HG02981 (cell line): Measurements from ENCODE around the gene CDH13.

Source experiments
- ATAC-seq: cut with Tn5 transposase; IDR thresholded peaks from one replicate; pipeline ENCODE4 v1.9.1; 2021; ENCODE audit warnings: mild to moderate bottlenecking, moderate library complexity; ENCODE audit not compliant: unreplicated experiment

The CDH13 gene

DNA sequence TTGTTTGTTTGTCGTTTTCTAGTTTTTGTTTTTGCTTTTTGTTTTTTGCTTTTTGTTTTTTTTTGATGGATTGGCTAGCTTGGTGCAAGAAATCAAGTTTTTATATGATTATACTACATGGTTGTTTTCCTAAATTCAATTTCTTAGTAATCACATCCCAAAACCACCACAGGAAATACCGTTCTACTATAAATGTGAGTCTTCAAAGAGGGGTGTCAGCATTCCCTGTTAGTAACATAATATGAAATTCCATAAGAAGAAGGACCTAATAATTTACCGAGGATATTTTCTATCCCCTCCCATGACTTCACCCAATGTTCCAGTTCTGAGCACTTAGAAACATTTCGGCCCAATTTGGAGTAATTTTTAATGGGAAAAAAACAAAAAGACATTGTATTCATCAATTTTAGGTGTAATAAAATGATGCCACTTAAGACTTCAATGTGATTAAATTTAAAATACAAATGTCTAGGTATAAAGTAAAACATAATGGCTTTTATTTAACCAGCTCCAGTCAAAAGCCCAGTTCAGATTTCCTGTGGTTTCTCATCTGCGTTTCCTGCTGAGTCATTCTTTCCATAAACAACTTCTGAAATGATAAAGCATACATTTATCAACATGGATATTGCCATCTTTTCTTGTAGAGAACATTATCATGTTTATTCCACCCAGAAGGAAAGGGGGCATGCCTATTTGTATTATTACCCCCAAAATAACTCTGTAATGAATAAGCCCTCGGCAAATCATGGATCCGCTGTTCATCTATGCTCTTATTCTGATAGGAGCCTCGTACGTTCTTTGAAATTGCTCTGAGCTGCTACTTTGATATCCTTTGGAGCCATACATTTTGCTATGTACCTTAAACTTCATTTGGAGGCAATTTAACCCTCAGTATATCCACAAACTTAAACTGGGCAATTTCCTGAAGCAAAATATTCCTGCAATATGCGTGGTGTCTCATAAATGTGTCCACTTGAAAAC, 1209.1 kb downstream of the CDH13 start:
- no peak for ATAC-seq

DNA sequence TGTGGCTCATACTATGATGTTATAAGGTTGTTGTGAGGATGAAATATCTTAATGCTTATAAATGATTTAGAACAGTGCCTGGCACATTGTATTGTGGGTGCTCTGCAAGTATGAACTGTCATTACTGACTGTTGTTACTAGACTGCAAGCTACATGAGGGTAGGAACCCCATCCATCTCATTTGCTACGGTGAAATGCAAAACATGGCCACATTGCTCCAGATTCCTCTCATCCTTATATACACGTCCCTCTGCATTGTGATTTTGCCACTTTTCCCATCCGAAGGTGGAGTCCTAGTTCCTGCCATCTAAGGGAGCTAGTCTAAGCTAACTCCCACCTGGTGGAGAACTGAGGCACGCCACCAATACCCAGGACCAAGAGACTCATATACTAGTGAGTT, 1210.8 kb downstream of the CDH13 start:
- no peak for ATAC-seq

DNA sequence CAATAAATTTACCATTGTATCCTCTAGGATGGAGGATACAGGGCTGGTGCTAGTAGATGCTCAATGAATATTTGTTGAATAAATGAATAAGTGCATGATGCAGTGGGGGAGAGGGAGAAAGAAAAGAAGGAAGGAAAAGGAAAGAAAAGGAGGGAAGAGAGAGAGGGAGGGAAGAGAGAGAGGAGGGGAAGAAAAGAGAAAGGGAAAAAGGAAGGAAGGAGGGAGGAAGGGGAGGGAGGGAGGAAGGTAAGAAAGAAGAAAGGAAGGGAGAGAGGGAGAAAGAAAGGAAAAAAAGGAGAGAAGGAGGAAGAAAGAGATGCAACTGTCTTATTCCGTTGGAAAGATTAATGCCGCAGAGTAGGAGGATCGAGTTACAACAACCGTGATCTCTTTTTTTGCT, 1211.4 kb downstream of the CDH13 start:
- ATAC-seq = no peak

DNA sequence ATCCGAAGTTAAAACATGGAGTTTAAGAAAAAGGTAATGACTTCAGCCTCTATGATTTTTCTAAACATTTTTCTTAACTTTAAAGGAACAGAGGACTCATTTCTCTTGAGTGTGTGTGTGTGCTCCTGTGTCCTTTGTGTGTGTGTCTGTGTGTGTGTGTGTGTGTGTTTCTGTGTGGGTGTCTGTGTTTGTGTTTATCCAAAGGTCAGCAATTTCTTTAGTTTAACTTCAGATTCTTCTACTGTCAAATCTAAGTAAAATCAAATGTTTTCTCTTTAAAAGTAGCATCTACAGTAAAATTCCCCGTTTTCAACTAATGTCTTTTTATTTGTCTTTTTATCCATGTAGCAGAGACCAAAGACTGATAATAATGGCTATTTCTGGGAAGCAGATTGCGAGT, 1212.8 kb downstream of the CDH13 start:
- no peak for ATAC-seq

DNA sequence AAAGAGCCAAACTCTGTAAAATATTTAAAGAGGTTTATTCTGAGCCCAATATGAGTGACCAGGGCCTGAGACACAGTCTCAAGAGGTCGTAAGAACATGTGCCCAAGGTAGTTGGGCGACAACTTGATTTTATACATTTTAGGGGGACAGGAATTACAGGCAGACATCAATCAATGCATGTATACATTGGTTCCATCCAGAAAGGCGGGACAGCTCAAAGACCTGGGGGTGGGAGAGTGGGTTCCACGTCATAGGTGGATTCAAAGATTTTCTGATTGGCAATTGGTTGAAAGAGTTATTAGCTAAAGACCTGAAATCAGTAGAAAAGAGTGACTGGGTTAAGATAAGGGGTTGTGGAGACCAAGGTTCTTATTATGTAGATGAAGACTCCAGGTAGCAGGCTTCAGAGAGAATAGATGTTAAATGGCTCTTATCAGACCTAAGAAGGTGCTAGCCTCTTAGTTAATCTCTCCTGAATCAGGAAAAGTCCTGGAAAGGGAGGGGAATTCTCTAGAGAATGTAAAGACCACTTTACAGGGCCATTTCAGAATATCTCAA, 1213.4 kb downstream of the CDH13 start:
- ATAC-seq = no peak

DNA sequence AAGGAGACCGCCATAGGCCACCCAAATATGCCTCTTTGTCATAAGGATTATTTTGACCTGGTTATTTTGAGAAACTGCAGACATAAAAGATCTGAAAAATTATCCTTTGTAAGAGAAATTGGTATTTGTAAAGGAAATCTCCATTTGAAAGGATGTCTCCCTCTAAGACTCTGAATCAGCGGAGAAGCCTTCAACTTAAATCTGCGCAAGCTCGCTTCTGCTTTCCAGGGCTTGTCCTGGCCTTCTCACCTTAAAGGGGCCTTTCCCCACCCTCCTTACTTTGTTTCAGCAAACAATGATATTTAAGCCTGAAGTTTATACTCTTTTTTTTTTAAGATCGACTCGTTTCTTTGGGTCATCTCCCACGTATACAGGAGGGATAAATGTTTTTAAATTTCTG, 1215.5 kb downstream of the CDH13 start:
- no peak for ATAC-seq

DNA sequence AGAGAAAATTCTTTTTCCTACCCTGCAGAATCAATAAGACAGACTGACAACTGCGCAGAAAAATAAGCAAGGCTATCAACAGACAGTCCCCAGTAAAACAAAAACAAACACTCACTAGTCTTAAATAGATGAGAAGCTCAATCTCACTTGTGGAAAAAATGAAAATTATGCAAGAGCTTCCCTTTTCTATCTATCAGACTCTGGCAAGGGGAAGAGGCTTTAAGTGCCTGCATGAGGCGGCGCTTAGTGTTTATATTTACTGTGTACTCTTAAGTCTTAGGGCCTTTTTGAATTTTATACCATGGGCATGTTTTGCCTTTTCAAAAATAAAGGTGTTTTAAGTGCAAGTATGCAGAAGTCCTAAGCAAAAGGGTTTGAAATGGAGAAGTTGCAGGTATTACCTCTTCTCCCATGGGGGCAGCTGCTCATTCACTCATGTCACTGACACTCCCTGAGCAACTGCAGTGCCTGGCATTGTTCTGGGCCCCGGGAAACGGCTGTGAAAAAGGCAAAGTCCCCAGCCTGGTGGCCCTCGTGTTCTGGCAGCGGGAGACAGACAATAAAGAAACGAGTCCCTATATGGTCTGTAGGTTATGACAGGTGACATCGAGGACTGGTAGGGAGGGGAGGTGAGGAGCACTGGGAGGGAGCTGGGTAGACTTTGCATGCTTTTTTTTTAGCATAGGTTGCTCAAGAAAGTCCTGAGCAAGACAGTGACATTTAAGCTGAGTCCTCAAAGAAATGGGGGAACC, 1216.2 kb downstream of the CDH13 start:
- ATAC-seq = no peak

DNA sequence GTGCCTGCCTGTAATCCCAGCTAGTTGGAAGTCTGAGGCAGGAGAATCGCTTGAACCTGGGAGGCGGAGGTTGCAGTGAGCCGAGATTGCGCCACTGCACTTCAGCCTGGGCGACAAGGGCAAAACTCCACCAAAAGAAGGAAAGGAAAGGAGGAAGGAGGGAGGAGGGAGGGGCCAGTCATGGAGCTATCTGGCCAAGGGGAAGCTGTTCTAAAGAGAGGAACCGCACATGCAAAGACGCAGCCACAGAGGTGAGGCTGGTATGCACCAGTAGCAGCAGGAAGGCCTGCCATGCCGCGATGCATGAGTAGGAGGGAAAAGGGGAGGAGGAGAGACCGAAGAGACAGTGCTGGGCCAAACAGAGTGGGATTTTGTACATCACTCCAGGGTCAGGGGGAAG, 1216.9 kb downstream of the CDH13 start:
- no peak for ATAC-seq

DNA sequence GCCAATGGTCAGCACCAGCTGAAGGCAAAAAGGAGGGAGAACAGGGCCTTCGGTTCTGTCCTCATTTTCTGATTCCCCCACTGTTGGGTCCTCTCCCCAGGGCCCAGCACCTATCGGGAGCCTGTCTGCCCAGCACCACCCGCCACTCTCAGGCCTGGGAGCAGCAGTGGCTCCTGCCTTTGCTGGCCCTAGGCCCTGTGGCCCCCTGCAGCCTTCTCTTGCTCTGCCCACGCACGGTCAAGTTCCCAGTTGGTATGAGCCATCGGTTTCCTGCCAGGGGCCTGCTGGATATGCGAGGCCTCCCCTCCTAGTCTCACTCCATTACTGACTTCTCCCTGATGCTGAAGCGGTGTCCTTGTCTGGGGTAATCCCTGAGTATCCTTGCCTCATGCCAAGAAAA, 1218.5 kb downstream of the CDH13 start:
- ATAC-seq = no peak

DNA sequence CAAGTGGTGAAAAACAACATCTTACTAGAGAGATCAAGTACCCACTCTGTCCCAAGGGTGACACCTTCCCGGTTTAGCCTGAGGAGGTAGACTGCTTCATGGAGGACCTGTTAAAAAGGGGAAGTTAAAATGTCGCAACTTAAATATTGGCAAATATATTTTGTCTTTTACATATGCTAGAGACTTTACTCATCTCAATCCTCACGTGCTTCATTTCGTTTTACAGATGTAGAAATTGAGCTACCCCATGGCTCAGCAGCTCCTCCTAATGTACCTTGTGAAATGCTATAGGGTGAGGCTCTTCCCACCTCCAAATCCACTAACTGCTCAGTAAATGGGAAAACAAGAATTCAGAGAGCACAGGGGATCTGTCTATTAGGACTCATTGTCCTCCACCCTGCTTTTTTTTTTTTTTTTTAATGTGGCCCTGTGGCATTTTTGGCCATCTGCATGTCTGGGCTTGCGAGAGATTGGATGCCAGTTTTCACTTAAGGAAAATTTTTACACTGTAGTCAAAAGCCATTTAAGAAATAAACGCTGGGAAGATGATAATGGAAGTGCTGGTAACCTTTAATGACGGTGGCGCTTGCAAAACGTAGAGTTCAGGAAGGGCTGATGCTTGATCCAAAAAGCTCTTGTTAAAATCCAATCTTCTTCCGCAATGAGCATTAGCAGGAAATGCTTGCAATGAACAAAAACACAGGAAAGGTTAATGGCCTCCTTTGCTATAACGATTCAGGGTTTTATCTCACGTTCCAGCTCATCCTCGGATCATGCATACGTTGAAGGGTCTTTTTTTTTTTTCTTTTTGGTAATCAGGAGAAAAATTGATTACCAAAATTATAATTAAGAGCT, 1220.8 kb downstream of the CDH13 start:
- no peak for ATAC-seq

DNA sequence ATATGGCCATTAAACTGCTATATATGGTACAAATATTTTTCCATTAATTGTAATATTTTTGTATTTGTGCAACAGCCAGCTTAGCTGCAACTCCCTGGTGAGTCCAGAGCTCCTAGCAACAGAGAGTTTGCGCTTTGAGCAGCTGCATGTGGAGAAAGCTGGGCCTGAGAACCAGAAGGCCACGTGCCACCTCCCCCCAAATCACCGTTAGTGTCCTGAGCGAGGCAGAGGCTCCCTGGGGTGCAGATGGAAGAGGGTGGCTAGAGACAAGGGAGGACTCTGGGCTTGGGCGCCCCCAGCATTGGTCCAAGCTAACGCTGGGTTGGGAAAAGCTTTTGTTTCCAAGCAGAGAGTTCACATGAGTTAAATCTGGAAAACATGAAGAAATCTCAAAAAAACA, 1222.7 kb downstream of the CDH13 start:
- no peak for ATAC-seq
